ENCODE results near the gene PLOD1. TPM values are rescaled to one million over a fixed set of nuclear protein-coding genes. Genes with fewer than 3 reads are reported as not detected.

PLOD1 gene
- total RNA-seq, 1 experiment from 2014 or later, result 80.2 TPM

- Mint-ChIP-seq H3K4me3 (ENCODE audit: low read depth, unreplicated experiment) (no peak overlapping the region), H3K4me1 (ENCODE audit: low read depth, unreplicated experiment) (no peaks in the 10 kb centered on the region), H3K36me3 (ENCODE audit: insufficient read depth, unreplicated experiment) (peaks cover 22% of the 10 kb centered on the region), H3K27ac (ENCODE audit: unreplicated experiment) (no peak overlapping the region), H3K9me3 (ENCODE audit: low read depth, unreplicated experiment) (no peaks in the 10 kb centered on the region), H3K27me3 (ENCODE audit: unreplicated experiment) (no peaks in the 10 kb centered on the region)
- TF ChIP-seq, protein P1, sequence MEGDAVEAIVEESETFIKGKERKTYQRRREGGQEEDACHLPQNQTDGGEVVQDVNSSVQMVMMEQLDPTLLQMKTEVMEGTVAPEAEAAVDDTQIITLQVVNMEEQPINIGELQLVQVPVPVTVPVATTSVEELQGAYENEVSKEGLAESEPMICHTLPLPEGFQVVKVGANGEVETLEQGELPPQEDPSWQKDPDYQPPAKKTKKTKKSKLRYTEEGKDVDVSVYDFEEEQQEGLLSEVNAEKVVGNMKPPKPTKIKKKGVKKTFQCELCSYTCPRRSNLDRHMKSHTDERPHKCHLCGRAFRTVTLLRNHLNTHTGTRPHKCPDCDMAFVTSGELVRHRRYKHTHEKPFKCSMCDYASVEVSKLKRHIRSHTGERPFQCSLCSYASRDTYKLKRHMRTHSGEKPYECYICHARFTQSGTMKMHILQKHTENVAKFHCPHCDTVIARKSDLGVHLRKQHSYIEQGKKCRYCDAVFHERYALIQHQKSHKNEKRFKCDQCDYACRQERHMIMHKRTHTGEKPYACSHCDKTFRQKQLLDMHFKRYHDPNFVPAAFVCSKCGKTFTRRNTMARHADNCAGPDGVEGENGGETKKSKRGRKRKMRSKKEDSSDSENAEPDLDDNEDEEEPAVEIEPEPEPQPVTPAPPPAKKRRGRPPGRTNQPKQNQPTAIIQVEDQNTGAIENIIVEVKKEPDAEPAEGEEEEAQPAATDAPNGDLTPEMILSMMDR (IDR thresholded peaks at IDR 0.05; ENCODE audit: unreplicated experiment), result no peak
- no peak for DNase-seq
- CTCF ChIA-PET, result no interaction called here
- intact Hi-C loops (cut with micrococcal nuclease; ENCODE audit: unreplicated experiment), result no loop called here
- BruUV-seq (replicated peaks), result no TSS peak
These were observed 29.1 kb downstream of the PLOD1 start for GRCh38 chr1:11963622-11964021.

- no peaks in the 10 kb centered on the region for H3K4me1 Mint-ChIP-seq (ENCODE audit: low read depth, unreplicated experiment)
- CTCF ChIA-PET, result no interaction called here
- BruUV-seq (replicated peaks), result no TSS peak
- H3K9me3 Mint-ChIP-seq (ENCODE audit: low read depth, unreplicated experiment), result no peaks in the 10 kb centered on the region
- H3K27me3 Mint-ChIP-seq (ENCODE audit: unreplicated experiment), result no peaks in the 10 kb centered on the region
- H3K36me3 Mint-ChIP-seq (ENCODE audit: insufficient read depth, unreplicated experiment), result peaks cover 25% of the 10 kb centered on the region
- no peak overlapping the region for H3K4me3 Mint-ChIP-seq (ENCODE audit: low read depth, unreplicated experiment)
- DNase-seq, result no peak
- peak overlapping the region; percentile 16 for H3K27ac Mint-ChIP-seq (ENCODE audit: unreplicated experiment)
- intact Hi-C loops (cut with micrococcal nuclease; ENCODE audit: unreplicated experiment), result no loop called here
- TF ChIP-seq, protein P1 (IDR thresholded peaks at IDR 0.05; ENCODE audit: unreplicated experiment), result no peak
These were observed 30.1 kb downstream of the PLOD1 start for GRCh38 chr1:11964656-11965055.

DNA sequence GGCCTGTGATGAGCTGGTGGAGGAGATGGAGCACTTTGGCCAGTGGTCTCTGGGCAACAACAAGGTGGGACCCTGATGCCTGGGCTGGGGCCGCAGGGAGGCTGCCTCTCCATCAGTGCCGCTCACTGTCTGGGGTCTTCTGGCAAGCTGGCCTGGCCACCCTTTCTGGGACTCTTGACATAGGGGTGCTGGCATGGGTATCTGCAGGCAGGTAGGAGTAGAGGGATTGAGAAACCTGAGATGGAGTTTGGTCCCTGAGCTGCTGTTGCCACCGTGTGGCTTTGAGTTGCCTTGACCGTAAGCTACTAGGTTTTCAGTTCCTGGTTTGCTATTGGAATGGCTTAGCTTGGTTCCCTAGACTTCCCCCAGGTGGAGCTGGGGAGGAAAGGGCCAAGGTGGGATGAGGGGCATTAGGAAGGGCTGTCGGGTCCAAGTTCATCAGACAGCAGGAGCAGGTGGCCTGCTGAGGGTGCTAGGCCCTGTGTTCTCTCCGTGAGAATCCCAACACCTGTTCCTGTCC lies 32.6 kb downstream of the PLOD1 start:
- Mint-ChIP-seq H3K27me3 (ENCODE audit: unreplicated experiment) (no peaks in the 10 kb centered on the region), H3K36me3 (ENCODE audit: insufficient read depth, unreplicated experiment) (peaks cover 13% of the 10 kb centered on the region), H3K4me3 (ENCODE audit: low read depth, unreplicated experiment) (no peak overlapping the region), H3K9me3 (ENCODE audit: low read depth, unreplicated experiment) (no peaks in the 10 kb centered on the region), H3K4me1 (ENCODE audit: low read depth, unreplicated experiment) (no peaks in the 10 kb centered on the region), H3K27ac (ENCODE audit: unreplicated experiment) (no peak overlapping the region)
- BruUV-seq (replicated peaks), result no TSS peak
- intact Hi-C loops (cut with micrococcal nuclease; ENCODE audit: unreplicated experiment), result loop anchor here (1.0 to 2.0 kb wide), 2 partner anchors 58 to 129 kb away; no protein-coding TSS in a partner anchor
- CTCF ChIA-PET, result interaction anchor here (1.0 to 2.0 kb wide), 6 partner anchors 13 to 128 kb away, joined by 4 to 9 read pairs (median 6); partner anchors contain the start of gene MFN2
- peak; percentile 46 for DNase-seq
- TF ChIP-seq, protein P1 (IDR thresholded peaks at IDR 0.05; ENCODE audit: unreplicated experiment), result peak; percentile 49

DNA sequence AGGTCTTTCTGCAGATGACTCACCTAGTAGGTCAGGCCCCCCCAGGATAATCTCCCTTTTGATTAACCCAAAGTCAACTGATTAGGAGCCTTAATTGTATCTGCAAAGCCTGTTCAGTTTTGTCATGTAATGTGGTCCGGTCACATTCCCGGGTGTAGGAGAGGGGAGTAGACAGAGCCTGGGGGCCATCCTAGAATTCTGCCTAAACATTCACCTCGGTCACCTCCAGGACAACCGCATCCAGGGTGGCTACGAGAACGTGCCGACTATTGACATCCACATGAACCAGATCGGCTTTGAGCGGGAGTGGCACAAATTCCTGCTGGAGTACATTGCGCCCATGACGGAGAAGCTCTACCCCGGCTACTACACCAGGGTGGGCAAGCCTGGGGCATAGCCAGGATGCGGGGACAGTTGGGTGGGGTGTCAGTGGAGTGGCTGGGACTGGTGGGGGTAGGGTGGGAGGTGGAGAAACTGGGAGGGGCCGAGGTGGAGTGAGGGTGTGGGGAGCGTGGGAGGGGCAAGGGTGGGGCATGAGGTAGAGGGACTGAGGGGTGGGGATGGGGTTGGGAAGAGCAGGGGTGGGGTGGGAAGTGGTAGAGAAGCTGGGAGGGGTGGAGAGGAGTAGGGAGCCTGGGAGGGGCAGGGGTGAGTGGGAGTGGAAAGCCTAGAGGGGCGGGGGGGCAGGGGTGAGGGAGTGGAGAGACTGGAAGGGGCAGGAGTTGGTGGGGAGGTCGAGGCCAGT lies 36.1 kb downstream of the PLOD1 start:
- CTCF ChIA-PET, result interaction anchor here (0.7 kb wide), 1 partner anchor 358 kb away, joined by 3 read pairs; no protein-coding TSS in a partner anchor
- Mint-ChIP-seq H3K27me3 (ENCODE audit: unreplicated experiment) (no peaks in the 10 kb centered on the region), H3K4me1 (ENCODE audit: low read depth, unreplicated experiment) (no peaks in the 10 kb centered on the region), H3K9me3 (ENCODE audit: low read depth, unreplicated experiment) (no peaks in the 10 kb centered on the region), H3K36me3 (ENCODE audit: insufficient read depth, unreplicated experiment) (peaks cover 26% of the 10 kb centered on the region), H3K4me3 (ENCODE audit: low read depth, unreplicated experiment) (no peak overlapping the region), H3K27ac (ENCODE audit: unreplicated experiment) (no peak overlapping the region)
- intact Hi-C loops (cut with micrococcal nuclease; ENCODE audit: unreplicated experiment), result no loop called here
- DNase-seq, result no peak
- no TSS peak for BruUV-seq (replicated peaks)
- TF ChIP-seq, protein P1 (IDR thresholded peaks at IDR 0.05; ENCODE audit: unreplicated experiment), result no peak
